Embryonic facial prominence (tissue), 1 donor: Measurements from ENCODE around the gene SGF29.
"Not testable (repeated sequence)": the region's sequence is repeated elsewhere in the genome, so short reads cannot be mapped to it uniquely, and the experiment has no call there.

ENCODE experiments used
- DNase-seq: peaks from one replicate; pipeline ENCODE4 v3.0.0-alpha.2; 2016; ENCODE audit errors: extremely low spot score

SGF29 gene

DNA sequence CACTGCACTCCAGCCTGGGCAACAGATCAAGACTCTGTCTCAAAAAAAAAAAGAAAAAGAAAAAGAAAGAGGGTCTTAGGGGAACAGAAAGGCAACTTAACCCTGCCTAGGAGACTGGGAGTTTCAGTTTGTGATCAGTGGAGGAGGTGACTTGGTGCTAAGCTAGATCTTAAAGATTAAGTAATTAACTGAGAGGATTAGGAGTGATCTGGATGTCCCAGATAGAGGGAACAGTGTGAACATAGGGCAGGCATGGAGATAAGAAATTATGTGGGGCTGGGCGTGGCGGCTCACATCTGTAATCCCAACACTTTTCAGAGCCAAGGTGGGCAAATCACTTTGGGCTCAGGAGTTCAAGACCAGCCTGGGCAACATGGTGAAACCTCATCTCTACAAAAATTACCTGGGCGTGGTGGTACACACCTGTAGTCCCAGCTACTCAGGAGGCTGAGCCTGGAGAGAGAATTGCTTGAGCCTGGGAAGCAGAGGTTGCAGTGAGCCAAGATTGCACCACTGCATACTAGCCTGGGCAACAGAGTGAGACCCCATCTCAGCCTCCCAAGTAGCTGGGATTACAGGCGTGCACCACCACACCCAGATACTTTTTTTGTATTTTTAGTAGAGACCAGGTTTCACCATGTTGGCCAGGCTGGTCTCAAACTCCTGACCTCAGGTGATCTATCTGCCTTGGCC lies 12.7 kb downstream of the SGF29 start:
- DNase-seq, result not testable (repeated sequence)

DNA sequence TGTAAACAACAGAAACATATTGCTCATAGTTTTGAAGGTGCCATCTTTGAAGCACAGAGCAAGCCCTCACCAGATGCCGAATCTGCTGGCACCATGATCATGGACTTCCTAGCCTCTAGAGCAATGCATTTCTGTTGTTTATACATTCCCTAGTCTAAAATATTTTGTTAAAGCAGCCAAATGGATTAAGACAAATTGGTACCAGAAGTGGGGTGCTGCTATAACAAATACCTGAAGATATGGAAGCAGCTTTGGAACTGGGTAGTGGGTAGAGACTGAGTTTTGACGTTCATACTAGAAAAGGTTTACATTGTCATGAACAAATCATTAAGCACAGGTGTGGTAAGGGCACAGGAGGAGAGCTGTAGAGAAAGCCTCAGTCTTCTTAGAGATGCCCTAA lies 13.6 kb downstream of the SGF29 start:
- no peak for DNase-seq

- DNase-seq, result no peak
Measured at GRCh38 chr16:28569021-28569420, 15.3 kb downstream of the SGF29 start.

- DNase-seq, result no peak
Measured at GRCh38 chr16:28569968-28570752, 16.4 kb downstream of the SGF29 start.

DNA sequence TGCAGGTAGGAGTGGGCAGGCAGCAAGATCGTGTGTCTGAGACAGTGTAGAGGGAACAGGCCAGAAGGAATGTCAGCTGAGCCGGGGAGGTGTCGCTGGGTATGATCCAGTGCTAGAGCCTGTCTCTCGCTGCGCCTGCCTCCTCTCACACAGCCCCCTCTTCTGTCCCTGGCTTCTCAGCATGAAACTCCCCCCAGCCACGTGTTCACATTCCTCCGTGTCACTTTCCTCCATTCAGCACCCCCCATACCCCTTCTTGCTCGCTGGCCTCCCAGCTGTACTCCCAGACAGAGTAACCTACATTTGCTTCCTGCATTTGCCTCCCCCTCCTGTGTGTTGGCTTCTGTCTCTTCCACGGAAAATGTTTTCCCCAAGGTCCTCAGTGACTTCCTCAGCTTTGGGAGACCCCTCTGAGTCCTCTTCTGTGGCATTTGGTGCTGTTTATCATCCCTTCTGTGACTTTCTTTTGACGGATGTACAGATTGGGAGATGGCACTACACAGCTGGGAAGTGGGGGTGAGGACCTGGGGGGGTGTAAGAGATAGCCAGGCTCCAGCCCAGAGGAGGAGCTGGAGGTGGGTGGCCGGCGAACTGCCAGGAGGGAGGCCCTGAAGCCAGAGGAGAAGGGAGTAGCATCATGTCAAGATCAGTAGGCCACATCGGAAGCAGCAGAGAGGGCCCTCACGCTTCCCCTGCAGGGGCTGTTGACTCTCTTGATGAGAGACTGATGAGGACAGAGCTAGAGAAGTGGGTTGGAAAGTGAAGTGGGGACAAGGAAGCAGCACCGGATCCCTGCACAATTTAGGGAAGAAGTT lies 19.2 kb downstream of the SGF29 start:
- no peak for DNase-seq

- no peak for DNase-seq
Measured at GRCh38 chr16:28573738-28574718, 20.3 kb downstream of the SGF29 start.

- DNase-seq, result no peak
Measured at GRCh38 chr16:28574925-28575324, 21.2 kb downstream of the SGF29 start.

DNA sequence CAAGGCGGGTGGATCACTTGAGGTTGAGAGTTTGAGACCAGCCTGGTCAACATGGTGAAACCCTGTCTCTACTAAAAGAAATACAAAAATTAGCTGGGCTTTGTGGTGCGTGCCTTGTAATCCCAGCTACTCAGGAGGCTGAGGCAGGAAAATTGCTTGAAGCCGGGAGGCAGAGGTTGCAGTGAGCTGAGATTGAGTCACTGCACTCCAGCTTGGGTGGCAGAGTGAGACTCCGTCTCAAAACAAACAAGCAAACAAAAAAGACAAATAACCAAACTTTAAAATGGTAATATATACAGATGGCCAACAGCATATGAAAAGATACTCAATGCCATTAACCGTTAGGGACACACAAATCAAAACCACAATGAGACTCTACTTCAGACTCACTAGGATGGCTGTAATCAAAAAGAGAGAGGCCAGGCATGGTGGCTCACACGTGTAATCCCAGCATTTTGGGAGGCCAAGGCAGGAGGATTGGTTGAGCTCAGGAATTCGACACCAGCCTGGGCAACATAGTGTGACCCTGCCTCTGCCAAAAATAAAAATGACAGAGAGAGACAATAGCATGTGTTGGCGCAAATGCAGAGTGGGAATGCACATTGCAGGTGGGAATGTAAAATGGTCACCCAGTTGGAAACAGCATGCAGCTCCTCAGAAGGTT lies 21.9 kb downstream of the SGF29 start:
- no peak for DNase-seq

DNA sequence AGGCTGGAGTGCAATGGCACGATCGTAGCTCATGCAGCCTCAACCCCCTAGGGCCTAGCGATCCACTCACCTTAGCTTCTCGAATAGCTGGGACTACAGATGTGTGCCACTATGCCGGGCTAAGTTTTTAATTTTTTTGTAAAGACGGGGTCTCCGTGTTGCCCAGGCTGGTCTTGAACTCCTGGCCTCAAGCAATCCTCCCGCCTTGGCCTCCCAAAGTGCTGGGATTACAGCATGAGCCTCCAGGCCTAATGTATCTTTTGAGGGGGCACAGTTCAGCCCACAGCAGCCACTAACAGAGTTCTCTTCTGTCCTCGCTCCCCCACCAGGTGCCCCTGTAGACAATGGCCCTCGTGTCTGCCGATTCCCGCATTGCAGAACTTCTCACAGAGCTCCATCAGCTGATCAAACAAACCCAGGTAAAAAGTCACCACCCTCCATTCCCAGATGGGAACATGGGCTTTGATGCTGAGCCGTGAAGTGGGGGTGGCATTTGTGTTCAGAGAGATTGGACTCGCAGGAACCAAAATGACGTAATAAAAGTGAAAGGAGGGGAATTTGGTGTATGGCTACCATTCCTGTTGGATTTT lies 27.1 kb downstream of the SGF29 start:
- no peak for DNase-seq

DNA sequence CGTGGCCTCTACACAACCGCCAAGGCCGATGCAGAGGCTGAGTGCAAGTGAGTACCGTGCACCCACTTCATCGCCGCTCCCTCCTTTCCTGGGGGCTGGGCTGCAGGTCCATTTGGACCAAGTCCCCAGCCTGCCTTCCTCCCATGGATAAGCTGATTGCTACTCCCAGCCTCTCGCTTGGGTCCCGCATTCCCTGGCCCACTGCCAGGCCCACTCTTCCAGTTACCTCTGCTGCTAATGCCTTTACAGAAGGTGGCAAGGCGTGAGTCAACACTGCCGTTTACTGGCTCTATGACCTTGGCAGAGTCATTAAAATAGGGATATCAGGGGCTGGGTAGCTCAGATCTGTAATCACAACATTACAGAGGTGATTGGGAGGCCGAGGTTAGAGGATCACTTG lies 32.0 kb downstream of the SGF29 start:
- no peak for DNase-seq

DNA sequence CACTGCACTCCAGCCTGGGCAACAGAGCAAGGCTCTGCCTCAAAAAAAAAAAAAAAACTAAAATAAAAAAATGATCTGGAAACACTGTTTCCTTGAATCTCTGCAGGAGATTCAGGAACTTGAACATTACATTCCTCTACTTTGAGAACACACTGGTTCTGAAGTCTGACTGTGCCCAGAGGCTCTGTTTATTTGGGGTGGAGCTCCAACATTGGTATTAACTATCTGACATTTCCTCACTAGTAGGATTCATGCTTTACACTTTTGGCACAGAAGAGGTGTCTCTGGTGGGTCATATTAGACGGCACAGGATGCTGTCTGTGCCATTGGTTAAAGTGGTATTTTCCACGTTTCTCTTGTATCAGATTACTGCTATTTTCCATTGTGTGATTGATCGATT lies 32.7 kb downstream of the SGF29 start:
- DNase-seq, result no peak

DNA sequence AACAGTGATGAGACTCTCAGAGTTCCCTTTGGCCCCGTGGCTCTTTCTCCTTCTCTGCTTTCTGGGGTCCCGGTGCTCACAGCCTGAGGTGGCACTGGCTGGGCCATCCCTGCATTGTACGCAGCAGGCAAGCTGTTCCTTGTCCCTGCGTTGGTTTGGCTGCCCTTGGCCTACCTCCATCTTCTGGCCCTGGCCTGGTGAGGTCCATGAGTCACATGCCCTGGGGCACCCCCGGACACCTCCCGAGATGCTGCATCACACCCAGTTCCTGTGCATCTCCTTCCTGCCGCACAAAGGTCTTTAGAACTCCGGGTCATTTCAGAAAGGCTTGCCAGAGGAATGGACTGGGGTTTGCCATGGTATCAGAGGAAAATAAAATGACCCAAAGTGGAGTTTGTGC lies 33.7 kb downstream of the SGF29 start:
- DNase-seq, result no peak

DNA sequence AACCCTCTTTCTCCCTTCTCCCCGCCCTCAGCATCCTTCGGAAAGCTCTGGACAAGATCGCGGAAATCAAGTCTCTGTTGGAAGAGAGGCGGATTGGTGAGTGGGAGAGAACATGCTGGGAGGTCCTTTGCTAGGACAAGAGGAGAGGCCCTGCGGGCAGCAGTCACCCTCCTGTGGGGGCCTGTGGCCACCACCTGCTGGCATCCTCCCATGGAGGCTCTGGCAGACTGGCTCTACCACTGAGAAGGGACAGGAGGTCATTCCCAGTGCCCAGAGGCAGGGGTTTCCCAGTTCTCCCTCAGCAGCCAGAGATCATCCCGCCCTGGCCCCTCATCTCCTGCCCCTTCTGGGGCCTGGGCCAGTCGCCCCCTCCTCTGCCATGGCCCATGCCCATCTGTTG lies 35.3 kb downstream of the SGF29 start:
- DNase-seq, result no peak

GRCh38 chr16:28589930-28590329 lies 36.2 kb downstream of the SGF29 start:
- no peak for DNase-seq

DNA sequence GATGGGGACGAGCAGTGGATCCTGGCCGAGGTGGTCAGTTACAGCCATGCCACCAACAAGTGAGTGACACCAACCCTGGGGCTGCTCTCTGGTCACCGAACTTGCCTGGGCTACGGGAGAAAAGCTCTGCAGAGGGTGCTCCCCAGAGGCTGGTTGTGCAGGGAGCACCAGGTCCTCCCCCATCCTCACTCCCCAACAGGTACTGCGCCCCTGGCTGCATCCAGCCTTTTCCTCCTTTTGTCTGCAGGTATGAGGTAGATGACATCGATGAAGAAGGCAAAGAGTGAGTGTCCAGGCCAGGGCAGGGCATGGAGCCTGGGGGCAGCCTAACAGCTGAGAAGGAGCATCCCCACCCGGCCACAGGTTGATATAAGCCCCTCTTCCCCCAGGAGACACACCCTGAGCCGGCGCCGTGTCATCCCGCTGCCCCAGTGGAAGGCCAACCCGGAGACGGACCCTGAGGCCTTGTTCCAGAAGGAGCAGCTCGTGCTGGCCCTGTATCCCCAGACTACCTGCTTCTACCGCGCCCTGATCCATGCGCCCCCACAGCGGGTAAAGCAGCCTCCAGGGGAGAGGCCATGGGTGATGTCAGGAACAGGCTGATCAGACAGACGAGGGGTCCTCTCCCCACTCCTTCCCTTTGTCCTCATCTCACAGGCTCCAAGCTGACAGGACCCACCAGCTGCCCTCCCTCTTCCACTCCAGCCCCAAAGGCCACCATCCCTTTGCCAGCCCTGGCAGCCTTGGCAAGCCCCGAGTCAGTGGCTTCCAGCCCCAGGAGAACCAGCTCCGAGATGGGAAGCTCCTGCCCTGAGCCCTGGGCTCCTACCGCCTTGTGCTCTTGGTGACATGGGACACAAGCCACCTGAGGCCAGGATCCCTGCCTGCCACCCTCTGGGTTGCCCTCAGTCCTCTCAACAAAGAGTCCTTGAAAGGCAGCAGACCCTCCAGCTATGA lies 36.9 kb downstream of the SGF29 start:
- DNase-seq, result no peak

- no peak for DNase-seq
Measured at GRCh38 chr16:28591355-28591754, 37.6 kb downstream of the SGF29 start.

DNA sequence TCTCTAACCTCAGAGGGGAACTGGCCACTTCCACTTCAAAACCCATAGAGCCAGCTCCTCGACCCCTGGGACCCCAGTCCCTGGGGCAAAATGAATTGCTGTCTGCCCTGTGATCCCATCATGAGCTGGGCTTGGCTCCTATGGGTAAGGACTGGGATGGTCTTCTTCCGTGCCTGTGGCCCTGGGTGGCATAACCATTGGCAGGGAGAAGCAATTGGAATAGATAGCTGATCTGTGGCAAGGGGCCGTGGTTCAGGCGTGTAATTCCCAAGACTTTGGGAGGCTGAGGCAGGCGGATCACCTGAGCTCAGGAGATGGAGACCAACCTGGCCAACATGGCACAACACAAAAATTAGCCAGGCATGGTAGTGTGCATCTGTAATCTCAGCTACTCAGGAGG lies 38.8 kb downstream of the SGF29 start:
- DNase-seq, result no peak

DNA sequence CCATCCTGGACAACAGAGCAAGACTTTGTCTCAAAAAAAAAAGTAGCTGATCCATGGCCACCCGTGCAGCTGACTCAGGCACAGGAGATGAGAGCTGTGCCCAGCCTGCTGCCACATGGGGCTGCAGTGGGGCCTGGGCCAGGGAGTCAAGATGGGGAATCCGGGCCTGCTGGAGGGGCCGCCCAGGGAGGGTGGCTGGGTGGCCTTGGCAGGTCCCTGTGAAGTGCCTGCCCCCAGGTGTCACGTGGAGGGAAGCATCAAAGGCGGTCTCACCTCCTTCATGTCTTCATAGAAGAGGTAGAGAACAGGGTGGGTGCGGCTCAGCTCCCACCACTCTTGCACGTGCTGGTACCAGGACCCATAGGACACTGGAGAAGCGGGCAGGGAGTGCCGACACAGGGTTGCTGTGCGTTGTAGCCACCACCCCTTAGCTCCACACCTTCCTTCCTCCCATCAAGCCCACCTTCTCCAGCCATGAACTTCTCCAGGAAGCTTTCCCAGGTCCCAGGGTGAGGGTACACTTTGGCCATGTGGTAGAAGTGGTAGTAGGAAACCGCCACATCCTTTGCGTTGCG lies 39.3 kb downstream of the SGF29 start:
- no peak for DNase-seq

GRCh38 chr16:28595451-28595850 lies 41.7 kb downstream of the SGF29 start:
- DNase-seq, result not testable (repeated sequence)
